NT2/D1 (cell line): ENCODE results near the gene DNAJC16.

Experiments
- YY1 ChIP-seq: IDR thresholded peaks from 2 replicates; pipeline ENCODE4 v1.6.1; 2011; ENCODE audit not compliant: insufficient read length, insufficient read depth
- ZNF274 ChIP-seq: IDR thresholded peaks from 2 replicates; pipeline ENCODE4 v1.6.1; 2011; ENCODE audit warnings: mild to moderate bottlenecking, low read depth, low read length

GRCh38 chr1:15489052-15489736, 37.5 kb upstream of the DNAJC16 start:
- no peak for TF ChIP-seq ZNF274
- no peak for TF ChIP-seq YY1
